GM21390 (cell line): Measurements from ENCODE around the gene ZWILCH.
"Not testable (repeated sequence)": the region's sequence is repeated elsewhere in the genome, so short reads cannot be mapped to it uniquely, and the experiment has no call there.

Experiments used
- ATAC-seq: cut with Tn5 transposase; IDR thresholded peaks from one replicate; pipeline ENCODE4 v1.9.1; 2021; ENCODE audit not compliant: unreplicated experiment

ZWILCH gene

DNA sequence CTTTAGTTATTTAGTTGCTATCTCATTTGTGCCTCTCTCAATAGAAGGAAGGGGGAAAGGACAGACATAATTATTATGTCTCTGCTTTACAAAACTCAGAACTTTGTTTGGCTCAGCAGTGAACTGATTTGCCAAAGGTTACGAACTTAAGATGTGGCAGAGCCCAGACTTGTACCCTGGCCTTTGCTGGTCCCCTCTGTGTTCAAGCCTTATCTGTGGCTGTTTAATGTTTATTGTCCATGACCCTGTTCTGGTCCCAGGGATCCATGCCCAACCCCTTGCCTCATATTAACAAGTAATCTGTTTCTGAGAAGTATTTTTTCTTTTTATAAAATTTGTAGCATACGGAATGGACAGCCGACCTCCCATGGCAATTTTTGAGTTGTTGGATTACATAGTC, 18.2 kb upstream of the ZWILCH start:
- ATAC-seq: no peak

DNA sequence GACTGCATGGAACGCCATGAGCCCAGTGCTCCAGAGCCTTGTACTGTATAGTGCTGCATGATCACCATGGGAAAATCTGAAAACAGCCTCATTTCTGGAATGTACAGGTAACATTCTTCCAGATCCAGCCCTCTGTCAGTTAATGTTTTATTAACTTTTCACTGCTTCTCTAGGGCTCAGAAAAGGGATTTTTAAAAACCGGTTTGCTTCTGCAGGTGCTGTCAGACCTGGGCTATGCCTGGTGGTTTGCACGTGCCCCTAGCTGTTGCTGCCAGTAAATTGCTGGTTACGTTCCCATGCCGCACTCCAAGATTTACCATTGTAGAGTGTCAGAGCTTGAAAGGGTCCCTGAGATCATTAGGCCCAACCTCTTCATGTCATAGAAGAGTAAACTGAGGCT, 16.6 kb upstream of the ZWILCH start:
- ATAC-seq: no peak

DNA sequence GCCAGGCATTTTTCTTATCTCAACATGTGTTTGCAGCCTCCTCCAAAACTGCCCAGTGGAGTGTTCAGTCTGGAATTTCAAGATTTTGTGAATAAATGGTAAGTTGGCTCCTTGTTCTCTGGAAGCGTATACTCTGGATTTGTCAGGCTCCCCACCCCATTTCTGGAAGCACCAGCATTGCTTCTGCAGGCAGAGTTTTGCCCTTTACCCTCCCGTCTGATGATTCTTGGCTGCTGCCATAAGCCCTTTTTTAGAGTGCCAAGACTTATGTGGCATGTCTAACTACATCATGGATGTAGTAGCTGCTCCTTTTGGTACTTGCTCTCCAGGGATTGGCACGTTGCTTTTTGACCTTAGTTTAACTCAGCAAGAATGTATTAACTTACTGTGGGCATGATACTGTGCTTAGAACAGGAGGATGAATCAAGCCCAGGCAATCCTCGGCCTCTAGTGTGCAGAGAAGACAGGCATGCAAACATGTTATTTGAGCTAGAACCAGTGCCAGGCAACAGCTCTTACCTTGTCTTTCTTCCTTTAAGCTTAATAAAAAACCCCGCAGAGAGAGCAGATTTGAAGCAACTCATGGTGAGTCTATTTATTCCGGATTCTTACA, 15.8 kb upstream of the ZWILCH start:
- no peak for ATAC-seq

- ATAC-seq: no peak
Observed at GRCh38 chr15:66491846-66492245, 13.3 kb upstream of the ZWILCH start.

DNA sequence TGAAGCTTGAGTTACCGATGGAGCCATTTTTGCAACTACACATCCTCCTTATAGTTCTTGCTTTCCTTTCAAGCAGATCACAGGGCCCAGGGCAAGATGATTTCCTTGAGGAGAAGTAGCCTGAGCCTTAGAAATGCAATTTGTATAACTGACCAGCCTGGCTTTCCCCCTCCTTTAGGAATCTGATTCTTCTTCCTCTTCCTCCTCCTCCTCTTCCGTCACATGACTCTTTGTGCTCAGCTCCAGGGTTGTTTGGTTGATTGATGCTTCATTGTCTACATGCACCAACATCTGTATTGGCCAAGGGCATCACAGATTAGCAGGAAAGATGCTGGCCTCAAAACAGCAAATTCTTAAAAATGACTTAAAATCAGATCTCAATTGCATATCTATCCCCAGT, 10.9 kb upstream of the ZWILCH start:
- no peak for ATAC-seq

DNA sequence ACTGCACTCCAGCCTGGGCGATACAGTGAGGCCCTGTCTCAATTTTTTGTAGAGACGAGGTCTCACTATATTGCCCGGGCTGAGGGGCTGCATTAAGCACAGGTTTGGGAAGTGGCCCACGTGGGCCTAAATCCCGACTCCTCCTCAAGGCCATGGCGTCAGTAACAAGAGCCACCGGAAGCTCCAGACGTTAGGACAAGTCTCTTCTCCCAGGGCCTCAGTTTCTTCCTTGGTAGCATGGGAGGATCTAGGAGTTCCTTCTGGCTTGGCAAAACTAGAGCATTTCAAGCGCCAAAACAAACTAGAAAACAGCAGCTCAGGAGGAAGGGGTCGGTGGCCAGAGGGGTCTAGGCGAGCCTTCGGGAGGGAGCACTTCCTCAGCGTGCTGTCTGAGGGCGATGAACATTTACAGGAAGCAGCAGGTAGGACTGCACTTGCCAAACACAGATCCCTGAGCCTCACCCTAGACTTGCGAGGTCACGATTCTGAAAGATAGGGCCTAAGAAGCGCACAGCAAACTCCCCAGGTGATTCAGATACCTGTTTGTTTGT, 8.1 kb upstream of the ZWILCH start:
- no peak for ATAC-seq

- peak; percentile 77 for ATAC-seq
Observed at GRCh38 chr15:66497502-66498455, 7.3 kb upstream of the ZWILCH start, which contains the start of gene SNAPC5. Gene SNAPC5, minus strand, starts transcription at chr15:66497762. Its CDS starts 31 bp downstream, at chr15:66497731.

DNA sequence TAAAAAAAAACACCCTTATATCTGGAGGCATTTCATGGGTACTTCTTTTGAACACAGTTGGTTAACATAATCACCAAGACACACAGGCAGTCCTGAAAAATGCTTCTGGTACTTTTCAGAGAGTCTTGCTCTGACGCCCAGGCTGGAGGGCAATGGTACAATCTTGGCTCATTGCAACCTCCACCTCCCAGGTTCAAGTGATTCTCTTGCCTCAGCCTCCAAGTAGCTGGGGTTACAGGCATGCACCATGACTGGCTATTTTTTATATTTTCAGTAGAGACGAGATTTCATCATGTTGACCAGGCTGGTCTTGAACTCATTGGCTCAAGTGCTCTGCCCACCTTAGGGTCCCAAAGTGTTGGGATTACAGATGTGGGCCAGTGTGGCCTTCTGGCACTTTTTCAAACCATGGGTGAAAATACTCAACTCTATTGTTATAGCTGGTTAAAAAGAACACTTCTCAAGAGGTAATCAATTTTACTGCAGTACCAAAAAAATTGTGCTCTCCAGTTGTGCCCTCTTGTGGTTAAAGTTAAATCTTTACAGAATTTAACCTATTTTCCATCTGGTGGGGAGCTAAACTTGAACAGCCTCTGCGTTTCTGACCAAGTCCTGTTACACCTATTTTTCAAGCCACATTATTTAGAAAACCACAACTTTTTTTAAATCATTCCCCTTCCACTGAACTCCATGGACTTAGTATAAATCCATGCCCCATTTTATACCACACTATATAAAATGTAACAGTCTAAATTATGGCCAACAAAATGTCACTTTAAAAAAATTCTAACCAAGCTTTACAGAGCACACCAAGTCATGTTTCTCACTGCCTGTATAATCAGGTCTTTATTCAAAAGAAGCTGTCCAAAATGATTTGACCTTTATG, 6.4 kb upstream of the ZWILCH start:
- ATAC-seq: no peak

- not testable (repeated sequence) for ATAC-seq
Observed at GRCh38 chr15:66500346-66500745, 4.8 kb upstream of the ZWILCH start.

DNA sequence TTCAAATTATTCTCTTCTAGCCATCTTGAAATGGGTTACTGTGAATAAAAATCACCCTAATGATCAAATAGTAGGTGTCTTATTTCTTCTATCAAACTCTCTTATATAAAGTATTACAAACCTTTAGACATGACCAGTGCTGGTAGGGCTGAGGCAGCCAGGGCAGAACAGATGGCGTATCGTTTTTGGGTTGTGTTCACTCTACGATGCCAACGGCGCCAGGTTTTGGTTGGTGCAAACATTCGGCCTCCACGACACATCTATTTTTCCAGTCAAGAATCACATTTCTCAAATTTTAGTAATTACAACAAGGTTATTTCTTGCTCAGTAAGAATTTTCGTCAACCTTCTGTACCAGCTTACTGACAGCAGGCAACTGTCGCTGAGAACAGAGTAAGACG, 2.6 kb upstream of the ZWILCH start:
- no peak for ATAC-seq

- ATAC-seq: not testable (repeated sequence)
Observed at GRCh38 chr15:66503041-66503648, 2.0 kb upstream of the ZWILCH start.

DNA sequence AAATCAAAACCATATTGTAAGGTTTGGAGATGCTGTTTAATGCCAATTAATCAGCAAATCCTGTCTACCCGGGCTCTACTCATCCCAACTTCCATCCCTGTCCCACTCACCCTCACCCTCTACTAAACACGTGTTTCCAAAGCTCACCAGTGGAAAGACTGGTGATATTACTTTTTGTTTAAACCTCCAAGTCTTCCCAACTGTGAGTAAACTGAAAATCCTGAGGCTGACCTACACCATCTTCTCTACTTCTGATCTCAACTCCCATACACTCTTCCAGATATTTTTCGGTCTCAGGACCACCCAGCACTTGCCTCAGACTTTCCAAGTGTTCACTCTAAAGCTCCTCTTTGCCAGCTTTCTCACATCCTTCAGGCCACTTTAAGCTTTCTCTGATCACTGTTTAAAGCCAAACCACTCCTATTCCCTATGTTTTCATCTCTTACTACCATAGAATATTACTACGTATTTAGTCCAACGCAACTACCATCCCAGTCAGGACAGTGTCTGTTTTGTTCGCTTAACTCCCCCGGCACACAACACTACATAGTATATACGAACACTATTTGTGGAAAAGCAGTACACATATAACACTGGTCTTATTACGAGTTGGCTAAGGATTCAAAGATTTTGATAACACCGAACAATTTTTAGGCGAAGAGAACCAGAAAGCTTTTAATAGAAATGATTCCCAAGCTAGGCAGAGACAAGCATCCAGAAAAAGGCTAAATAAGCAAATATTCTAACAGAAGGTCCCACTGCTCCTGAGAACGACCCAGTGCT, 1.2 kb upstream of the ZWILCH start:
- ATAC-seq: no peak

DNA sequence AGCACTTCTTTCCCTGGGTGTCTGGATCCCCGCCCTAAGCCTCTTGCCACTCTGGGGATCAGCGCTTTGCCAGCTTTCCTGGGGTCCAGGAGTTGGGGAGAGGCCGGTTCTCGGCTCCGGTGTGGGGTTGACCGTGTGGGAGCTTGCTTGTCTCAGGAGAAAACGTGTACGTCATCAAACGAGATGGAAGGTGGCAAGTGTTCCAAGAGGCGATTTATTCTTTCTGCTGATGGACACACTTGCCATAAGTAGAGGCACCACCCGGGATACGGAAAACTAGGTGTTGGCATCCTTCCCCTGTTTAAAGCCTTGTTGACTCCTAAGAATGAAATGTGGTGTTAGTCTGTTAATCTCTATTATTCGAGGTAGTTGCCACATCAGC, 295 bp downstream of the ZWILCH start:
- ATAC-seq: peak; percentile 27

GRCh38 chr15:66505818-66506217, 692 bp downstream of the ZWILCH start:
- no peak for ATAC-seq

- ATAC-seq: no peak
Observed at GRCh38 chr15:66508293-66508883, 3.3 kb downstream of the ZWILCH start.

DNA sequence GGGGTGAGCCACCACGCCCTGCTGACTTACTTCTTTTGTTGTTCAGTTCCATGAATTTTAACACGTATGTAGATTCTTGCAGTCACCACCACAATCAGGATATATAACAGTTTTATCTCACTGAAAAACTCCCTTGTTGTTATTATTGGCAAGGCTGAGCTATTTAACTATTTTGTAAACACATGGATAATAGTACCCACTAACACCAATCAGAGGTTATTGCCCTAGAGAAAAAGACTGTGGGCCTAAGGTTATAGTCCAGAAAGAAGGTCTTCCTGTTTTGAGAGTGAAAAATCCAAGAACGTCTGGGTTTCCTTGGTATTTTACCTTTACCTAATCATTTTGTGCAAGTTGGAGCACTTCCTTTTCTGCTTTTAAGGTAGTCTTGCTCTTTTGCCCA, 9.5 kb downstream of the ZWILCH start:
- ATAC-seq: no peak

- ATAC-seq: no peak
Observed at GRCh38 chr15:66515901-66516322, 10.8 kb downstream of the ZWILCH start.

GRCh38 chr15:66523926-66524325, 18.8 kb downstream of the ZWILCH start:
- ATAC-seq: no peak

DNA sequence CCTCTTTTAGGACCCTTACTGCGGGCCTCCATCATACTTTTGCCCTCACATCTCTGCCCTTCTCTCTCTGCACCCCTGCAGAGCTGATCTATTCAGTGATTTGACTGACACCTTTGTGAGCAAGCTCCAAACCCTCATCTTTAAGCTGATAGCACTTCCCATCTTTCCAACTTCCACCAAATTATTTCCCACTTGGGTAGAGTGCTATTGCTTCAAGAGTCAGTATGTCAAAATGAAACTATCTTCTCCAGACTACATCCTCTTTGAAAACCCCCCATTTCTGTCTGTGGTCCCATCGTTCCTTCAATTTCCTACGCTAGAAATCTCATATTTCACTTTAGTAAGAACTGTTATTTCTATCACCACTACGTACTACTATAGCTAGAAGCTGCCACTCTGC, 19.7 kb downstream of the ZWILCH start:
- ATAC-seq: no peak
